Measurements from ENCODE around the gene FBXL17.
"Not testable (repeated sequence)": the region's sequence is repeated elsewhere in the genome, so short reads cannot be mapped to it uniquely, and the experiment has no call there.

The FBXL17 gene

DNA sequence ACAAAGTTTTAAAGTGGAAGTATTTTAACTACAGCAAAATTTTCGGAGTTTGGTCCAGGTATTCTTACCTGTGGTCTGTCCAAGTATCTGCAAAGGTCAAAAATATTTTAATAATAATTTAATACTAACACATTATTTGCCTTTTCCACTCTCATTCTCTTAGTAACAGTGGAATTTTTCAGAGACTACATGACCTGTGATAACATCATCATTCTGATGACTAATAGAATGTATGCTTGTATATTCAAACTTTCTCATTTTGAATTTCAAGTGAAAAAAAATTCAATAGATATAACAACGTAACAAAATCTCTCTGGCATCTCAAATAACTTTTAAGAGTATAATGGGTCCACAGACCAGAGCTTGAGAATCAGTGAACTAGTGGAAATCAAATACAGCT, 78.3 kb downstream of the FBXL17 start:
- no peak for DNase-seq (ENCODE audit: low read depth)

DNA sequence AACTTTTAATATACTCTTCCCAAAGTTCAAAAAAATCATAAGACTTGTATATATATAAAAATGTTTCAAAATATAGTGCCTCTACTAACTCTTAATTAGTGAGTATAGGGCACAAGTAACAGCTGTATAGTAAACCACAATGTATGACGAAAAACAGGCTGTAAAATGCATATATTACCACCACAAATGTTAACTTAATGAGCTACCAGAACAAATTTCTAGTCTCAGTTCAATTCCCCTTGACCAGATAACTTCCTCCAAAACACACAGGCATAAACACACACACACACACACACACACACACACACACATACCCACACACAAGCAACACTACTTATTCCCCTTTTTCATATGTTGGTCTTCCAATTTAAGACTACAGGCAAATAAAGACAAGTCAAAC, 78.8 kb downstream of the FBXL17 start:
- no peak for DNase-seq (ENCODE audit: low read depth)

DNA sequence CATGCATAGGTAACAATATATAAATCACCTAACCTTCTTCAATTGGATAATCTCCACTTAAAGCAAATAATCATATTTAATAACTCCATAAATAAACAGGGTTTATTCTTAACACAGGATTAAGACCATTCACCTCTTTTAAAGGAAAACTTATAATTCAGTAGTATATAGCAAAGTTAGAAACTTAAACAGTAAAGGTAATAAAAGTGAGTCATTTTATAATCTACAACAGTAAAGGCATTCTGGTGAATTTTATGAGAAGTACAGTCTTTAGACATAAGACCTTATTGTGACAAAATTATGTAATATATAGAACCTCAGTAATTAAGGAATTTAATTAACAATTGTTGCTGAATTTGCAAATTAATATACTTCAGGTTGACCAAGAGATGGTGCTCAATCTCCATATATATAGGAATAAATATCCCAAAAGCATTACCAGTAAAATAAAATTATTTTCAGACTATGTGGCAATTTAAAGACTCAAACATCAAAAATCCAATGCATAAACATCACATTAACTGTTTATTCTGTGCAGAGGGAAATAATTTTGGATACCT, 84.8 kb downstream of the FBXL17 start:
- no peak for DNase-seq (ENCODE audit: low read depth)

DNA sequence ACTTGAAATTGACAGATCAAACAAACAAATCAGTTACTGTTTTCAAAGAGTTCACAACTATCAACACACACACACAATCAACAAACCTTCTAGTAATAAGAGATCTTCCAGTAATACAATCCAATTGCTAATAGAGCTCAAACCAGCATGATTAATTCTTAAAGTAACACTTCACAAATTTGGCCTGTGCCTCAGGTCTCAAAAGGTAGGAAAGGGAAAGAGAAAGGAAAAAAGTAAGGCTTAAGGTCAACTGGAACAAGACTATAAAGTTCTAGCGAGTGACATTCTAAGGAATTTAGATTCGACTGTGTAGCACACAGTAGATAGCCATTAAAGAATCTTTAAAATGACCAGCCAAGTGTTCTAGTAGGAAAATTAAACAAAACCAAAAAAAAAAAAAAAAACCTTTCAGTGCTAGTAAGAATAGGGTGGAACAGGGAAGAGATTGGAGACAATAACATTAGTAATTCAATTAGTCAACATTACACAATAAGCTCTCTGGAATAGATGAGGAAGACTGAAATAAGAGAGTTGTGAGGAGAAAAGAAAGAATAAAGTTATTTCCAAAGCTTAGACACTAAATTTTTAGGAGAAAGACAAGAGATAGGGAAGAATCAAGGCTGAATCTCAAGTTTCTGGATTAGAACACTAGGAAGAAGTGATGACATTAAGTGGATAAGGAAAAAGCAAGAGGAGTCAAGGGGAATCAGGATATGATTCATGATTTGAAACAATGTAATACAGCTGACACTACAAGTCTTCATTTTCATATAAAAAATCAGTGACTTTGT, 86.1 kb downstream of the FBXL17 start:
- DNase-seq (ENCODE audit: low read depth): no peak

DNA sequence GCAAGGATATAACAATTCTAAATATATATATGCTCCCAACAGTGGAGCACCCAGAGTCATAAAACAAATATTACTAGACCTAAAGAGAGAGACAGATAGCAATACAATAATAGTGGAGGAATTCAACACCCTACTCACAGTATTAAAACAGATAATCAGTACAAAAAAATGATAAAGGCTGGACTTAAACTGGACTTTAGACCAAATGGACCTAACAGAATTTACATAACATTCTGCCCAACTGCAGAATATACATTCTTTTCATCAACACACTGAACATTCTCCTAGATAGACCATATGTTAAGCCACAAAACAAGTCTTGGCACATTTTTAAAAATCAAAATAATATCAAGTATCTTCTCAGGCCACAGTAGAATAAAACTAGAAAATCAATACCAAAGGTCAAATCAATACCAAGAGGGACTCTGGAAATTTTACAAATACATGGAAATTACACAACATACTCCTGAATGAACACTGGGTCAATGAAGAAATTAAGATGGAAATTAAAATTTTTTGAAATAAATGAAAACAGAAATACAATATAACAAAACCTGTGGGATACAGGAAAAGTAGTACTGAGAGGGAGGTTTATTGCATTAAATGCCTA, 100.8 kb downstream of the FBXL17 start:
- DNase-seq (ENCODE audit: low read depth): no peak

DNA sequence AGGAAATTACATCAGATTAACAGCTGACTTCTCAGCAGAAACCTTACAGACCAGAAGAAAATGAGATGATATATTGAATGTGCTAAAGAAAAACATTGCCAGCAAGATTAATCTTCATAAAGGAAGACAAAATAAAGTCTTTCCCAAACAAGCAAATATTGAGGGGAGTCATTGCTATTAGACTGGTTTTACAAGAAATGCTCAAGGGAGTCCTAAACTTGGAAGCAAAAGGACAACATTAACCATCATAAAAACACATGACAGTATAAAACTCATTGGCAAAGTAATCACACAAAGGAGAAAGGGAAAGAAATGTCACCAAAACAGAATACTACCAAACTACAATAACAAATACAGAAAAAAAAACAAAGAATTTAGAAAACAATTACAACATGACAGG, 101.7 kb downstream of the FBXL17 start:
- no peak for DNase-seq (ENCODE audit: low read depth)

DNA sequence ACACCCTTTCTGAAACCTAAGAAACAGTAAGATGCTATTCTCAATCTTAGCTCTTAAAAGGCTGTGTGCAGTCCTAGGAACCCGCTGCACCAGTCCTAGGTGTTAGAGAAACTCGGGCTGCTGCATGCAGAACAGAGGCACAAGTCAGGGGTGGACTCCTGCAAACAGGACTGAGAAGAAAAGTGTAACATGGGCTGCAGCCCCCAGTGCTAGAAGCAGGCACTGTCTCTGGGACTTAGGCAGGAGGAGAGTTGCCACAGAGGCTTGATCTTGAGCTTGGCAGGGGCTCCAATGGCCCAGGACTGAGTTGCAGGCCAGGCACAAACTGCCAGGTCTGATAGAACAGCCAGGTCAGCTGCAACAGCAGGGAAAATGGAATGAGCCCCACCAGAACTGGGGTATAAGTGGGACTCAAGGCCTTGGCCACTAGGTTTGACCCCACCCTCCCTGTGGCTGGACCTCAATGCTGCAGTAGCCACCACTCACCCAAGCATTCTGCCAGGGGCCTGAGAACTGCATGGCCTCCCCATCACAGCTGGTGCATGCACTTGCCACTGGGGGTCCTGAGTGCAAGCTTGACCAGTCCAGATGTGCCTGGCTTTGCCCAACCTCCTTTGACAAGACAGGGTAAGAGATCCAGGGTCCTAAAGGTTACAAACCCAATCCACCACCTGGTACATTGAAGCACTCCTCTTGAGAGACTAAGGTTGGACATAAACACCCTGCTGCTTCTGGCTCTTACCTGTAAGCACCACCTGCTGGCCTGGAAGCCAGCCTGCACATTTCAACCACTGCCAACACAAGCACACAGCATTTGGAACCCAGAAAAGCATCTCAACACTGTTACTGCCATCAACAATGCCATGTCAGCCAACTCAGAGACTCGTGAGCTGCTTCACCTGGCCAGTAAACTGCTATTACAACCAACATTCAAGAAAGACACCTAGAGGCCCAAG, 103.3 kb downstream of the FBXL17 start:
- no peak for DNase-seq (ENCODE audit: low read depth)

DNA sequence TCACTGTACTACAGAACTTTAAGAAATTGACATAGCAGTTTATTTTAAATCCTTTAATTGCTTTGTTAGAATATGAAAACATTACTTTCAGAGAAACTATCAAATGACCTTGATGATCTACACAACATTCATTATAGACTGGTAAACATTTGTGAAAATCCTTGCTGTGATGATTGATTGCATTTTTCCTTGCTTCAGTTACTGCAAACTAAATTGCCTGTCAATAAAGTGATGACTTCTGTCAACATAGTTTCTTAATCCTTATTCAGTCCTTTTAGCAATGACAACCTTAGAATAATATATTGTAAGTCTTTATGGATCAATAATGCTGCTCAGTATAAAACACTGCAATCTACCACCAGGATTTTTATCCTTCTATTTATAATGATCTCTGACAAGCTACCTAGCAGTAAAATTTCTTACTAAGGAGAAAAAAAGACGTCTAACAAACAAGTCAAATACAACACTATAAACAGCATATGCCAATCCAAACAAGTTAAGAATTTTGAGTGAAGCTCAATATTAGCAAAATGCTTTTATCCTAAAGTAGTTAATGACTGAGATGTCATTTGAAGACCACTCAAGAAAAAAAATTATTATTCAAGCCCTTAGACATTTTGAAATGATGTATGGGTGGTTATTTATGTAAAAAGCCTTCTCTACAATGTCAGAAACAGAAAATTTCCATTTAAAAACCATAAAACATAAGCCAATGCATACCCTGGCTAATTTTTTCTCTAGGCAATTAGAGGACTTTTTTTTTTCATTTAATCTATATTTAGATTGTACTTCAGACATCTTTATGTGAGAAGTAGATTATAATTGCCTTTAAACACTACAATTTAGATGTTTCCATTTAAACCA, 105.5 kb downstream of the FBXL17 start:
- DNase-seq (ENCODE audit: low read depth): no peak

DNA sequence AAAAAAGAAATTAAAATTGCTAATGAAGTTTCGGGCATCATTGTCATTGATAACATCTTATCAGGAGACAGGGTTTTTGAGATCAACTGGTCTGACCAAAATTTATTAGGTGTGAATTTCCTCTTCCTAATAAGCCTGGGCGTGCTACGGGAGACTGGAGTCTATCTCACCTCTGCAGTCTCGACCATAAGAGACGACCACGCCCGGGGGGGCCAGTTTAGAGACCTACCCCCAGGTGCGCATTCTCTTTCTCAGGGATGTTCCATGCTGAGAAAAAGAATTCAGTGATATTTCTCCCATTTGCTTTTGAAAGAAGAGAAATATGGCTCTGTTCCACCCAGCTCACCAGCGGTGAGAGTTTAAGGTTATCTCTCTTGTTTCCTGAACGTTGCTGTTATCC, 107.8 kb downstream of the FBXL17 start:
- not testable (repeated sequence) for DNase-seq (ENCODE audit: low read depth)

DNA sequence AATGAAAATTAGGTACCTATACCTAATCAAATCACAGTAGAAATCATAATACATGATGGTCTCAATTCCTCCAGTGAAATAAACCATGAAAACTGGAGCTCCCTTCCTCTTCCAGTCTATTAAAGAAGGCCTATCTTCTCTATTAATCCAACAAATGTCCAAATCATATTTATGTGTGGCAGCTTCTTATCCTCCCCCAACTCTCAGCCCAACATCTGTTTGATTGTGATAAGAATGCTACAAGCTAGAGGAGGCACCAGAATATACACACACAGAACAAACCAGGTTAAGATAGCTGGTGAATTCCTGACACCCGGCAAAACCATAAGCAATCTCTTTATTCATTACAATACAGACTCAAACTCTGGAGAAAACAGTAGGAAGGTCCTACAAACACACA, 110.8 kb downstream of the FBXL17 start:
- no peak for DNase-seq (ENCODE audit: low read depth)

DNA sequence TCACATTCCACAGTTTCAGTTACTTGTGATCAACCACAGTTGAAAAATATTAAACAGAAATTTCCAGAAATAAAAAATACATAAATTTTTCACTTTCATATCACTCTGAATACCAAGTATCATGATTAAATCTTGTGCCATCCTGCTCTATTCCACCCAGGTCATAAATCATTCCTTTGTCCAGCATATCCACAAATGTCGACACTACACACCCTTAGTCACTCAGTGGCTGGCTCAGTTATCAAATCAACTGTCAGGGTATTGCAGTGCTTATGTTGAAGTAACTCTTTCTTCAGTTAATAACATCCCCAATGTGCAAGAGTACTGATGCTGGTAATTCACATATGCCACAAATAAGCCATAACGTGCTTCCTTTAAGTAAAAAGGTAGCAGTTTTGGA, 115.7 kb downstream of the FBXL17 start:
- DNase-seq (ENCODE audit: low read depth): no peak

DNA sequence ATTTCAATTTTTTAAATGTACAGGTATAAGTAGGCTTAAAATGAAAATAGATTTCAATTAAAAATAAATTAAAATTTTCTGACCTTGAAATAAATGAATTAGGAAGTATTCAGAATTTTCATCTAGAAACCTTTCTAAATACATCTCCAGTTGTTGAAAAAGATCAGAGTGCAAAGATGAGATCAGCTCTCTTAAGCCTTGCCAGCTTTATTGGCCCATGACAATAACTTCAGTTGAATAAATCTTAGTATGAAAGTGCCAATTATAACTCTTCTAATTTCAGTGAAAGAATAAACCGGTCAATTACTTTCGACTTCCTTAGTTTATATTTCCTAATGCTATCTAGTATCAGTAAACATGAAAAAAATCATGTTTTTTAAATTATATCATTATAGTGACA, 117.4 kb downstream of the FBXL17 start:
- no peak for DNase-seq (ENCODE audit: low read depth)

DNA sequence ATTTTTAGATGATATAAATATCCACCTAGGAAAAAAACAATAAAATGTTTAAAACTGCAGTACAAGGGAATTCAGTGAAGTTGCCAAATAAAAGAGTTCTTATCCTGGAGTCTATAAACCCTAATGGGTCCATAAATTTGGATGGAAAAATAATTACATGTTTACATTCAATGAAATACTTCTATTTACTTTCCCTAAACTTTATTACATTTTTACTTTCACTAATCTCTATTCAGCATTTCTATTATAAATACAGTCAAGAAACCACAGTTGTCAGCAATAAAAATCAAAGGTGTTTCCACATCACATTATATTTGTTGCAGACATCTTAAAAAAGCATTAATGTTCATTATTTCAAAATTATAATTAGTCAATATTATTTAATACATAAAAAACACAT, 118.6 kb downstream of the FBXL17 start:
- no peak for DNase-seq (ENCODE audit: low read depth)

DNA sequence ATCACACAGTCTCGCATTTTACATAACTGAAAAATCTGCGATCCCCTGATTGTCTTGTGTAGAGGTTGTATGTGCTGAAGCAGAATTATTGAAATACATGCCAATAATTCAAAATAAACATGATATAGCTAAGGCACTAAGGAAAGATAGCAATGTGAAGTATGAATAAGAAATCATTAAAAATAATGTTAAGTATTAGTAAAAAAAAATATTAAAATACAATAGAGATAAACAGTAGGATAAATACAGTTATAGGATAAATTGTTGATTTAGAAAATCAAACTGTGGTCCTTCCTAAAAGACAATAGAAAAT, 121.1 kb downstream of the FBXL17 start:
- DNase-seq (ENCODE audit: low read depth): no peak

DNA sequence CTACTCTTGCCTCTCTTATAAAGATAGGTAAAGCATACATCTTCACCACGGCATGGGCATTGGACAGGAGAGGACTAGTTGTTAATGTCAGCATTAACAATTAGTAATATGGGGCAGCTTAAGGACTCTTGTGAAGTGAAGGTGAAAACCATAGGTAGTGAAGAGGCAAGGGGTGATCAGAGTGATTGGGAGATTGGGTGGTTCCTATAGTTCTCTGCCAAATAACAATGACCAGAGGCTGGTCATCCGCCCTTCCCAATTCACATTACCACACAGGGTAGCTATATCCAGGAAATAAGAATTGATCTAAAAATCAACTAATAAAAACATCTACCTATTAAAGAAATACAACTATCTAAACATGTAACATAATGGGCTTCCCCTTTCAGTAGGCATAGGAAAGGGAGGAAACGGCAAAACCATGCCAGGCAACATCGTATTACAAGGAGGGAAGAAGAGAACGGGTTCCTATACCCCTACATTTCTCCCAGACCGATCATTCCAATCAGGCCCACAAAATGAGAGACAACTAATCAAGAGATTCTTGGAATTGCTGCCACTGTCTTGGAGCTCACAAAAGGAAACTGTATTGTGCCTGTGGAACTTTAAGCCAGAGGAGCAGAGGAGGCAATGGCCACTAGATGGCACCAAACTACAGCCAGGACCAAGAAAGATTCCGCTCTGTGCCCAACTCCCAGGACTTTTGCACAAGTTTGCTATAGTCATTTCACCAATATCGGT, 121.6 kb downstream of the FBXL17 start:
- DNase-seq (ENCODE audit: low read depth): peak; percentile 21

DNA sequence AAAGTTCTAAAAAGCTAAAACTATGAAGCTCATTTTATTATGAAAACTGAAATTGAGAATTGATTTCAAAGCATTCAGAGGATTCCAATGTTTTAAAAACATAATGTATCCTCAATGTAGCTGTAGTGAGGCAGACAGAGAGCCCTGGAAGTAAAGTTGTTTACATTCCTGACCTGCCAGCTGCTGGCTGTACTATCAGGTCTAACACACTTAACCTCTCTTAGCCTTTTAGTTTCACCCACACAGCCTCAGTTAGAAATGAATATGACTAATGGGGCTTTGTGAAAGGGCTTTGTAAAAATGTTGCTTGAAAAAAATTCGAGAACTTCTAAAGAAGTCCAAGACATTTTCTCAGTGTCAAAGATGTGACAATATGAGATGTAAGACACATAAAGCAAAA, 122.6 kb downstream of the FBXL17 start:
- no peak for DNase-seq (ENCODE audit: low read depth)

DNA sequence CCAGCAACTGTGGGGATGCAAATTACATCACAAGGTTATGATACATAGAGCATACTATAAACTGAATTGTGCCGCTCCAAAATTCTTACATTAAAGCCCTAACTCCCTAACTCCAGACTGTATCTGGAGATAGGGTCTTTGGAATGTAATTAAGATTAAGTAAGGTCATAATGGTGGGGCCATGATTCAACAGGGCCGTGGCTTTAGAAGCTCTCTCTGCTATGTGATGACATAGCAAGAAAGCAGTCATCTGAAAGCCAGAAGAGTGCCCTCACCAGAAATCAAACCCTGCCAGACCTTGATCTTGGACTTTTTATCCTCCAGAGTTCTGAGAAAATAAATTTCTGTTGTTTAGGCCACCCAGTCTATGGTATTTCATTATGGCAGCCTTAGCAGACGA, 123.9 kb downstream of the FBXL17 start:
- no peak for DNase-seq (ENCODE audit: low read depth)

DNA sequence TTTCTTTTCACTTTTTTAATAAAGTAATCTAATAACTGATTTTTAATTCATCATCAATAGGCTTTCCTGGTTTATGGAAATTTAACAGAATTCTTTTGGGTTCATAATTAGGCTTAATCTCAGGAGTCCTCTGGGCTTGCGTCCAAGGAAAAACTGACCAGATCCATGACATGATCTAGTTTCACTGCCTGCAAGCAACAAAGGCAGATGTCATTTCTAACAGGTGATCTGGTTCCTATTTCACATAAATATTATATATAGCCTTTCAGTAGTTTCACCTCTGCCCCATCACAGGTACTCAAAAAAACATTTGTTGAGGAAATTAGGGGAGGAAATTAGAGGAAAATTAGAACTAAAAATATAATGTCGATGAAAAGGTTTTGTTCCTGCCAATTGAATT, 126.4 kb downstream of the FBXL17 start:
- no peak for DNase-seq (ENCODE audit: low read depth)

DNA sequence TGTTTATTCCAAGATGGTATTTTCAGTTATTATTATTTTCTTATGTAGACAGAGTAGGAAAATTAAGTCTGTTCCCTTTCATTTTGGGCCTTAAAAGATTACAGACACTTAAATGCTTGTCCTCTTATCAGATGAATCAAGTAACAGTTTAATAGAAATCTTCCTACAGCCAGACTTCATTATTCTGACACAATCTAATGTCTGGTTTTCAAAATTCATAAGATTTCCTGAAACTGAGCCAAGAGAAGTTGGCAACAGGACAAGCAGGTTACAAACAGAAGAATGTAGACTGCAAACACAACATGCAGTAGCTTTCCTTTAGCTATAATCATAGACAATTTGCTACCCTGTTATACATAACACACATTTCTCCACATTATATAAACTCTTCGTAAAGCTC, 130.5 kb downstream of the FBXL17 start:
- no peak for DNase-seq (ENCODE audit: low read depth)

DNA sequence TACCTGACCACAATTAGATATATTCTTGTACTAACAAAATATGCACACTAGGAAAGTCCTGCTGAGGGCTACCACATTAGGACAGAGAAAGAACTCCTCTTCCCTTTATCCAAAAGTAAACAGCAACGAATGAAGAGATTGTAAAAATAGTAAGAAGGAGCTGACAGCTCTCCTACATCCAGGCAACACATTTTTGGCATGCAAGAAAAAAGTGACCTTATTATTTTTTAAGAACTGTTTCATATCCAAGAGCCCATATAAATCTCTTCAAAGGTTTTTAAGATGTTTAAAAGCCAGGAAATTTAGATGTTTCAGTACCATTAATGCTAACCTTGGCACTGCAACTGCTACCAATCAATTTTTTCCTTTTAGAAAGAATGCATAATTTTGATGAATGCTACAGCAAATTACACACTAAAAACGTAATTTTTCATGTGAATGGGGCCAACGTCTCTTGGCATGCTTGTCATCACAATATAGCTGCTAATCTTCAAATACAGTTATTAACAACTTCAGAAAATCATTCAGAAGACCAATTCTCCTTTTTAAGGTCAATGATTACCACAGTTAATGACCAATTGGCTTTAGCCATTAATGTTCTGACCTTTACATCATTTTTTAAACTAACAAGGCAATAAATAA, 132.0 kb downstream of the FBXL17 start:
- no peak for DNase-seq (ENCODE audit: low read depth)
